Parathyroid adenoma (tissue), 2 donors: Measurements from ENCODE around the gene HHIPL1.
A peak's percentile ranks its signal among the peaks of the same experiment; 100 is the strongest.

Experiments used
- H2AFZ ChIP-seq: fragments of 300-600 bp; sonication (generic); one replicate; pipeline ENCODE4 v1.7.0; 2017; ENCODE audit warnings: antibody characterized with exemption, mild to moderate bottlenecking
- H3K27ac ChIP-seq: fragments of 300-600 bp; sonication (generic); one replicate; pipeline ENCODE4 v1.7.0; 2017
- H3K27me3 ChIP-seq: fragments of 300-600 bp; sonication (generic); one replicate; pipeline ENCODE4 v1.7.0; 2017; ENCODE audit warnings: low read length; ENCODE audit not compliant: control insufficient read depth, insufficient read depth
- H3K36me3 ChIP-seq: fragments of 300-600 bp; sonication (generic); one replicate; pipeline ENCODE4 v1.7.0; 2017; ENCODE audit warnings: low read length; ENCODE audit not compliant: control insufficient read depth, insufficient read depth
- H3K4me1 ChIP-seq: fragments of 300-600 bp; sonication (generic); one replicate; pipeline ENCODE4 v1.7.0; 2017; ENCODE audit warnings: control low read depth
- H3K4me2 ChIP-seq: fragments of 300-600 bp; sonication (generic); one replicate; pipeline ENCODE4 v1.7.0; 2017; ENCODE audit warnings: low read length
- H3K4me3 ChIP-seq: fragments of 300-600 bp; sonication (generic); one replicate; pipeline ENCODE4 v1.7.0; 2017; ENCODE audit warnings: low read depth, low read length
- H3K79me2 ChIP-seq: fragments of 300-600 bp; sonication (generic); one replicate; pipeline ENCODE4 v1.7.0; 2017; ENCODE audit warnings: control low read depth
- H3K9ac ChIP-seq: fragments of 300-600 bp; sonication (generic); one replicate; pipeline ENCODE4 v1.7.0; 2017; ENCODE audit warnings: mild to moderate bottlenecking
- H3K9me3 ChIP-seq: fragments of 300-600 bp; sonication (generic); one replicate; pipeline ENCODE4 v1.7.0; 2017; ENCODE audit warnings: low read length; ENCODE audit not compliant: control insufficient read depth
- TF ChIP-seq, protein P1 (sequence below): fragments of 300-600 bp; sonication (generic); IDR thresholded peaks from one replicate; pipeline ENCODE4 v1.7.0; 2017; ENCODE audit warnings: antibody characterized with exemption, mild to moderate bottlenecking
- donor health status: primary hyperparathyroidism.

Gene HHIPL1

DNA sequence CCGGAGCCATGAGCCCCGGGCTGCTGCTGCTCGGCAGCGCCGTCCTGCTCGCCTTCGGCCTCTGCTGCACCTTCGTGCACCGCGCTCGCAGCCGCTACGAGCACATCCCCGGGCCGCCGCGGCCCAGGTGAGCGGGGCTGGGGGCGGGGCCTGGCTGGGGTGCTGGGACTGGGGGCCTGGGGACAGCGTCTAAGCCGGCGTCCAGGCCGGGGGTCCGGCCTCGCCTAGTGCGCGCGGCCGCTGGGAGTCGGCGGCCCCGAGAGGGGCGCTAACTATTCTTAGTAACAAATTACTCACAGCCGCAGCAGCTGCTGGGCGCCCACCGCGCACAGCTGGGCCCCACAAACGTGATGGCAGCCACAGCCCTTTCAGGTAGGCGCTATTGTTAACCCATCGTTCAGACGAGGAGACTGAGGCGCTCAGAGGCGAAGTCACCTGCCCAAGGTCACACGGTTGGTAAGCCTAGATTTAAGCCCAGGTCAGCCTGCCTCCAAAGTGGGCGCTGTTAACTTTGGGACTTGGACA is 39.5 kb downstream of the HHIPL1 start:
- Histone ChIP-seq H3K9ac (no peak overlapping the region), H3K9me3 (no peaks in the 10 kb centered on the region), H3K4me2 (peak overlapping the region; percentile 84), H3K27ac (no peak overlapping the region), H3K36me3 (no peaks in the 10 kb centered on the region), H3K4me3 (peak overlapping the region; percentile 60), H3K4me1 (peaks cover 4% of the 10 kb centered on the region), H2AFZ (peak overlapping the region; percentile 97), H3K27me3 (no peaks in the 10 kb centered on the region), H3K79me2 (peaks cover 5% of the 10 kb centered on the region)
- TF ChIP-seq, protein P1, sequence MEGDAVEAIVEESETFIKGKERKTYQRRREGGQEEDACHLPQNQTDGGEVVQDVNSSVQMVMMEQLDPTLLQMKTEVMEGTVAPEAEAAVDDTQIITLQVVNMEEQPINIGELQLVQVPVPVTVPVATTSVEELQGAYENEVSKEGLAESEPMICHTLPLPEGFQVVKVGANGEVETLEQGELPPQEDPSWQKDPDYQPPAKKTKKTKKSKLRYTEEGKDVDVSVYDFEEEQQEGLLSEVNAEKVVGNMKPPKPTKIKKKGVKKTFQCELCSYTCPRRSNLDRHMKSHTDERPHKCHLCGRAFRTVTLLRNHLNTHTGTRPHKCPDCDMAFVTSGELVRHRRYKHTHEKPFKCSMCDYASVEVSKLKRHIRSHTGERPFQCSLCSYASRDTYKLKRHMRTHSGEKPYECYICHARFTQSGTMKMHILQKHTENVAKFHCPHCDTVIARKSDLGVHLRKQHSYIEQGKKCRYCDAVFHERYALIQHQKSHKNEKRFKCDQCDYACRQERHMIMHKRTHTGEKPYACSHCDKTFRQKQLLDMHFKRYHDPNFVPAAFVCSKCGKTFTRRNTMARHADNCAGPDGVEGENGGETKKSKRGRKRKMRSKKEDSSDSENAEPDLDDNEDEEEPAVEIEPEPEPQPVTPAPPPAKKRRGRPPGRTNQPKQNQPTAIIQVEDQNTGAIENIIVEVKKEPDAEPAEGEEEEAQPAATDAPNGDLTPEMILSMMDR: no peak

DNA sequence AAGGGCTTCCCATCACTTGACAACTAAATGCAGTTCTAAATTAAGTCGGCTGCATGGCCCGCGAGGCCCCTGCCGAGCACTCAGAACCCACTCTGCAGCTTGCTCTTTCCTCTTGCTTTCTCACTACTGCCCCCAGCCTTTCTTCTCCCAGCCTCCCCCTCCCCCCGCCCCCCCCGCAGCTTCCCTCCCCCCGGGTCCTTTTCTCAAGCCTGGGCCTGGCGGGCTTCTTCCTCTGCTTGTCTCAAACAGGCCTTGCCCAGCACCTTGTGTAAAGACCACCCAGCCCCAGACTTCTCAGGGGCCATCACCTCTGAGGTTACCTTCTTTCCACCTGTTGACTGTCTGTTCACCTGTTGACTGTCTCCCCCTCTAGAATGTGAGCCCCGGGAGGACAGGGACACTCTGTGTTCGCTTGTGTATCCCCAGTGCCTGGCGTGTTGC is 40.2 kb downstream of the HHIPL1 start:
- Histone ChIP-seq H3K79me2 (peaks cover 5% of the 10 kb centered on the region), H3K36me3 (no peaks in the 10 kb centered on the region), H3K4me2 (no peak overlapping the region), H3K9me3 (no peaks in the 10 kb centered on the region), H3K27ac (no peak overlapping the region), H2AFZ (no peak overlapping the region), H3K27me3 (no peaks in the 10 kb centered on the region), H3K4me1 (peaks cover 4% of the 10 kb centered on the region), H3K9ac (no peak overlapping the region), H3K4me3 (no peak overlapping the region)
- TF ChIP-seq, protein P1: no peak

GRCh38 chr14:99685596-99685995 is 40.7 kb downstream of the HHIPL1 start:
- H3K4me3 ChIP-seq: no peak overlapping the region
- H3K9me3 ChIP-seq: no peaks in the 10 kb centered on the region
- TF ChIP-seq, protein P1: no peak
- no peak overlapping the region for H2AFZ ChIP-seq
- H3K79me2 ChIP-seq: peaks cover 5% of the 10 kb centered on the region
- no peak overlapping the region for H3K4me2 ChIP-seq
- no peak overlapping the region for H3K9ac ChIP-seq
- peaks cover 4% of the 10 kb centered on the region for H3K4me1 ChIP-seq
- H3K27ac ChIP-seq: no peak overlapping the region
- no peaks in the 10 kb centered on the region for H3K36me3 ChIP-seq
- no peaks in the 10 kb centered on the region for H3K27me3 ChIP-seq

DNA sequence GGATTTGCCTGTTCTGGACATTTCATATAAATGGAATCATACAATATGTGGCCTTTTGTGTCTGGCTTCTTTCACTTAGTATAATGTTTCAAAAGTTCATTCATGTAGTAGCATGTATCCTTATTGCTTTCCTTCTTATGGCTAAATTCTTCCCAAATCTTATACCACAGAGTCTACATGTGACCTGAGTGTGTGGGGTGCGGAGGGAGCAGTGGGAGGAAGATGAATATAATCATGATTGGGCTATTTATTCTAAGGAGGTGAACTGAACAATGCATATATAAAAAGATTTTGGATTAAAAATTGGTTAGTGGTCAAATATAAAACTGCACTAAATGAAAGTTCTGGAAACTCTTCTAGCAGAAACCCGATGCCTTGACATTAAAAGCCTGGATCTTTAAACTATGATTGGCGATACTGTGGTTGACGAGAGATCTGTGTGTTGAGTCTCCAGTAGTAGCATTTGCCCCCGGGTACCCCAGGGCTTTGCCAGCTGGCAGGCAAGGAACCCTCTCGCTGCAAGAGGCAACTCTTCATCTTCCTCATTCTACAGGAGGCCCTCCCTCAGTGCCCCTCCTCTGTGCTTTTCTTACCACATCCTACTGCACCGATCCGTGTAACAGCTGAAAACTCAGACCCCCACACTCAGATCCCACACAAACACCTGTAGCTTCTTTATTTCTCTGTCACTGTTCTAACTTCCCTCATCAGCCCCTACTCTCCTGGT is 41.8 kb downstream of the HHIPL1 start:
- Histone ChIP-seq H3K79me2 (peaks cover 5% of the 10 kb centered on the region), H3K4me2 (no peak overlapping the region), H3K27ac (no peak overlapping the region), H3K27me3 (no peaks in the 10 kb centered on the region), H3K4me3 (no peak overlapping the region), H3K9ac (no peak overlapping the region), H3K36me3 (no peaks in the 10 kb centered on the region), H2AFZ (no peak overlapping the region), H3K9me3 (no peaks in the 10 kb centered on the region), H3K4me1 (peaks cover 4% of the 10 kb centered on the region)
- TF ChIP-seq, protein P1: no peak
